GM21528 (cell line): ENCODE results near the gene GIMAP7.

ENCODE experiments used
- ATAC-seq: cut with Tn5 transposase; IDR thresholded peaks from one replicate; pipeline ENCODE4 v1.9.1; 2021; ENCODE audit warnings: mild to moderate bottlenecking, moderate library complexity; ENCODE audit not compliant: unreplicated experiment, low FRiP score

GIMAP7 gene

GRCh38 chr7:150567871-150568301, 53.2 kb downstream of the GIMAP7 start:
- ATAC-seq: no peak

GRCh38 chr7:150568714-150569113, 54.0 kb downstream of the GIMAP7 start:
- no peak for ATAC-seq

- no peak for ATAC-seq
Measured at GRCh38 chr7:150569245-150569955, 54.7 kb downstream of the GIMAP7 start.
